Endothelial cell of umbilical vein (primary cell): ENCODE results near the gene COX7A1. TPM values are rescaled to one million over a fixed set of nuclear protein-coding genes. Genes with fewer than 3 reads are reported as not detected.
A peak's percentile ranks its signal among the peaks of the same experiment; 100 is the strongest.

Experiments
- BruUV-seq: library from RNA; stranded (reverse); fragments of 400-500 nt; replicated peaks from 2 replicates; lab custom pipeline; 2021; lab: Mats Ljungman, UMichigan
- CTCF ChIA-PET: fragments of 300-600, 350-600 bp; sonication (Branson Sonifier 250); formaldehyde crosslinking; loops from one replicate; lab custom pipeline; 2021; ENCODE audit warnings: antibody characterized with exemption, inconsistent platforms; lab: Charles Lee
- POLR2A ChIA-PET: fragments of 300-600, 350-600 bp; sonication (Branson Sonifier 250); formaldehyde crosslinking; loops from one replicate; lab custom pipeline; 2021; ENCODE audit warnings: antibody characterized with exemption, inconsistent platforms; lab: Charles Lee
- DNase-seq: peaks from one replicate; pipeline ENCODE4 v3.0.0-alpha.2; 2011; ENCODE audit warnings: low read depth, low spot score
- FAIRE-seq: peaks from 2 replicates; lab custom pipeline; 2011; peaks lifted over from hg19 to GRCh38; lab: Jason Lieb, UNC
- H2AFZ ChIP-seq: 2 replicates; pipeline ENCODE4 v1.6.0; 2012; ENCODE audit warnings: low read depth, low read length, control low read depth, inconsistent platforms
- H3K27ac ChIP-seq: 2 replicates; pipeline ENCODE4 v1.5.1; 2011; ENCODE audit warnings: low read depth, mild to moderate bottlenecking, control low read depth, low read length, moderate library complexity; ENCODE audit not compliant: insufficient read depth
- H3K27me3 ChIP-seq, 2 experiments: 2 replicates each; pipeline versions ENCODE4 v1.6.0 to v1.6.1; 2011; ENCODE audit warnings: low read length in 2 of 2, mixed read lengths in 1 of 2; ENCODE audit not compliant: control insufficient read depth in 2 of 2, insufficient read depth in 2 of 2
- H3K36me3 ChIP-seq, 2 experiments: 2 replicates in 1 of 2; 3 replicates in 1 of 2; pipeline ENCODE4 v1.5.1; 2011; ENCODE audit warnings: low read length in 2 of 2, mild to moderate bottlenecking in 1 of 2, moderate library complexity in 1 of 2; ENCODE audit not compliant: control insufficient read depth in 2 of 2, insufficient read depth in 2 of 2; ENCODE audit errors: extremely low read depth in 1 of 2
- H3K4me1 ChIP-seq: 3 replicates; pipeline ENCODE4 v1.5.1; 2011; ENCODE audit warnings: mild to moderate bottlenecking, low read length; ENCODE audit not compliant: control insufficient read depth, insufficient read depth; ENCODE audit errors: extremely low read depth
- H3K4me2 ChIP-seq: 2 replicates; pipeline ENCODE4 v1.6.1; 2011; ENCODE audit warnings: low read length, control low read depth, mixed read lengths; ENCODE audit not compliant: insufficient read depth
- H3K4me3 ChIP-seq, 3 experiments: fragments of 200-600 bp in 1 of 3; sonication (generic), shearing (Covaris generic) in 1 of 3; replicated peaks in 1 of 3; 2 replicates each; pipeline ENCODE4 v1.5.1; 2011 to 2016; ENCODE audit warnings: control low read depth in 3 of 3, low read length in 3 of 3, mild to moderate bottlenecking in 2 of 3, inconsistent platforms in 1 of 3, low read depth in 1 of 3, moderate library complexity in 1 of 3; ENCODE audit not compliant: insufficient read depth in 1 of 3
- H3K79me2 ChIP-seq: 2 replicates; pipeline ENCODE4 v1.6.0; 2012; ENCODE audit warnings: low read length, inconsistent platforms; ENCODE audit not compliant: control insufficient read depth, insufficient read depth
- H3K9ac ChIP-seq: replicated peaks from 2 replicates; pipeline ENCODE3; 2011; ENCODE audit warnings: low read length, control low read depth; ENCODE audit not compliant: insufficient read depth; ENCODE audit errors: extremely low read depth
- H3K9me1 ChIP-seq: replicated peaks from 3 replicates; pipeline ENCODE4 v1.6.0; 2011; ENCODE audit warnings: mild to moderate bottlenecking, low read length; ENCODE audit not compliant: control insufficient read depth, insufficient read depth; ENCODE audit errors: extremely low read depth
- H3K9me3 ChIP-seq: replicated peaks from 2 replicates; pipeline ENCODE4 v1.5.1; 2012; ENCODE audit warnings: low read length, inconsistent platforms; ENCODE audit not compliant: control insufficient read depth, insufficient read depth
- H4K20me1 ChIP-seq: replicated peaks from 2 replicates; pipeline ENCODE3; 2011; ENCODE audit warnings: mild to moderate bottlenecking, low read length; ENCODE audit not compliant: control insufficient read depth, insufficient read depth; ENCODE audit errors: extremely low read depth
- CTCF ChIP-seq, 2 donors: IDR thresholded peaks; 1 replicate in 1 of 2; 2 replicates in 1 of 2; pipeline ENCODE4 v1.5.1; 2011; ENCODE audit warnings: low read length in 2 of 2, mild to moderate bottlenecking in 2 of 2, moderate library complexity in 2 of 2, control low read depth in 1 of 2, inconsistent platforms in 1 of 2, low read depth in 1 of 2; ENCODE audit not compliant: insufficient read depth in 1 of 2; ENCODE audit errors: extremely low read depth in 1 of 2
- EZH2 ChIP-seq: IDR thresholded peaks from 2 replicates; pipeline ENCODE4 v1.6.1; 2012; ENCODE audit warnings: borderline replicate concordance, low read depth, mild to moderate bottlenecking, moderate library complexity, low read length, inconsistent platforms; ENCODE audit not compliant: severe bottlenecking
- JUN ChIP-seq: IDR thresholded peaks from 2 replicates; pipeline ENCODE4 v1.6.1; 2011; ENCODE audit warnings: borderline replicate concordance, low read depth; ENCODE audit not compliant: insufficient read length, insufficient read depth
- MYC ChIP-seq: IDR thresholded peaks from one replicate; pipeline ENCODE4 v1.6.1; 2011; ENCODE audit warnings: mild to moderate bottlenecking, low read depth, low read length
- POLR2A ChIP-seq: IDR thresholded peaks from 2 replicates; pipeline ENCODE4 v1.6.1; 2012; ENCODE audit warnings: low read depth, mild to moderate bottlenecking, control low read depth, low read length
- dilution Hi-C: fragments of 300-500 bp; cut with MboI; formaldehyde crosslinking; loops from one replicate; pipeline ENCODE4 v1.15.0; 2019; ENCODE audit warnings: low sequenced_read_pairs; ENCODE audit not compliant: extremely low pct_ligation_motif_present
- intact Hi-C: fragments of 100-400 bp; cut with micrococcal nuclease; formaldehyde crosslinking; loops from one replicate; pipeline ENCODE4 v1.10.0; 2022
- polyA plus RNA-seq, 4 experiments: library from polyadenylated mRNA; depleted of rRNA in 3 of 4; stranded (reverse) in 3 of 4; unstranded in 1 of 4; fragments of >200 nt; gene quantifications; 2 replicates each; pipeline versions ENCODE4 v1.2.1 to v1.2.3, GENCODE V29; 2011 to 2012; ENCODE audit warnings: missing spikeins in 1 of 4
- total RNA-seq: library from RNA; stranded (reverse); gene quantifications from 2 replicates; pipeline ENCODE4 v1.2.3, GENCODE V29; 2021

The COX7A1 gene
- total and polyA plus RNA-seq, 2 donors (not counting 3 experiments of a cell fraction or from before 2014, with no cell fraction given), result 10.6 to 35.2 TPM

- H2AFZ ChIP-seq, result peak overlapping the region; percentile 38
- intact Hi-C loops, result no loop called here
- peak overlapping the region; percentile 86 for H3K27ac ChIP-seq
- peak overlapping the region; percentile 73 for H3K9ac ChIP-seq
- no peaks in the 10 kb centered on the region for H3K27me3 ChIP-seq
- peaks cover 10% of the 10 kb centered on the region for H3K4me1 ChIP-seq
- H3K9me1 ChIP-seq, result no peaks in the 10 kb centered on the region
- DNase-seq, result peak; percentile 93
- no peaks in the 10 kb centered on the region for H3K79me2 ChIP-seq
- POLR2A ChIA-PET, result interaction anchor here (0.9 to 1.8 kb wide), 2 partner anchors 42 to 54 kb away, joined by 5 to 10 read pairs; partner anchors contain the start of genes POLR2I and TBCB
- no peak for TF ChIP-seq CTCF (IDR thresholded peaks at IDR 0.05; ENCODE audit: extremely low read depth in 1 of 2, insufficient read depth in 1 of 2, low read depth in 1 of 2, low read length in 2 of 2)
- peak; percentile 9 for TF ChIP-seq JUN
- peak; percentile 92 for FAIRE-seq
- no TSS peak for BruUV-seq
- no peak overlapping the region for H3K4me3 ChIP-seq
- no peaks in the 10 kb centered on the region for H3K36me3 ChIP-seq
- H4K20me1 ChIP-seq, result no peaks in the 10 kb centered on the region
- dilution Hi-C loops, result no loop called here
- no peaks in the 10 kb centered on the region for H3K9me3 ChIP-seq
- H3K4me2 ChIP-seq, result peak overlapping the region; percentile 40
- CTCF ChIA-PET, result interaction anchor here (1.1 to 5.3 kb wide), 13 partner anchors 15 to 113 kb away, joined by 3 to 126 read pairs (median 5); partner anchors contain the start of genes CAPNS1, COX7A1 and POLR2I
Measured at GRCh38 chr19:36169084-36169760, 17.0 kb upstream of the COX7A1 start.

- Histone ChIP-seq H3K4me1 (peaks cover under 1% of the 10 kb centered on the region), H3K36me3 (no peaks in the 10 kb centered on the region), H3K79me2 (no peaks in the 10 kb centered on the region), H3K9ac (no peak overlapping the region), H3K4me2 (no peak overlapping the region), H3K27me3 (no peaks in the 10 kb centered on the region), H3K27ac (no peak overlapping the region), H3K4me3 (no peak overlapping the region), H2AFZ (no peak overlapping the region), H3K9me3 (no peaks in the 10 kb centered on the region), H4K20me1 (no peaks in the 10 kb centered on the region), H3K9me1 (no peaks in the 10 kb centered on the region)
- CTCF ChIA-PET, result interaction anchor here (1.2 kb wide), 1 partner anchor 11 kb away, joined by 3 read pairs; the partner anchor contains the start of gene COX7A1
- DNase-seq, result no peak
- dilution Hi-C loops, result no loop called here
- POLR2A ChIA-PET, result no interaction called here
- TF ChIP-seq EZH2 (no peak), POLR2A (no peak), MYC (no peak)
- intact Hi-C loops, result no loop called here
- FAIRE-seq, result no peak
- no TSS peak for BruUV-seq
Measured at GRCh38 chr19:36163813-36164212, 11.6 kb upstream of the COX7A1 start.
